Activated T-cell treated with anti-CD3 and anti-CD28 coated beads for 24 hours (primary cell): ENCODE data around the gene ZKSCAN2.
A peak's percentile ranks its signal among the peaks of the same experiment; 100 is the strongest.

Experiments used
- DNase-seq: peaks from one replicate; pipeline ENCODE4 v3.0.0-alpha.2; 2020; ENCODE audit warnings: low read depth

Gene ZKSCAN2

GRCh38 chr16:25257470-25257955 is at the start of gene ZKSCAN2:
Gene ZKSCAN2 (minus strand): TSS chr16:25257845. CDS start chr16:25257127, 718 bp downstream.
- peak; percentile 79 for DNase-seq

GRCh38 chr16:25299792-25300590 is 42.3 kb upstream of the ZKSCAN2 start:
- no peak for DNase-seq

- no peak for DNase-seq
These were observed 40.7 kb upstream of the ZKSCAN2 start for GRCh38 chr16:25298165-25298872.

- DNase-seq, result no peak
These were observed 39.6 kb upstream of the ZKSCAN2 start for GRCh38 chr16:25297151-25297787.

- DNase-seq, result no peak
These were observed 33.9 kb upstream of the ZKSCAN2 start for GRCh38 chr16:25291580-25291979.

- no peak for DNase-seq
These were observed 31.8 kb upstream of the ZKSCAN2 start for GRCh38 chr16:25289466-25289865.

GRCh38 chr16:25279491-25279890 is 21.8 kb upstream of the ZKSCAN2 start:
- no peak for DNase-seq

GRCh38 chr16:25271421-25271820 is 13.8 kb upstream of the ZKSCAN2 start:
- no peak for DNase-seq

- DNase-seq, result no peak
These were observed 12.9 kb upstream of the ZKSCAN2 start for GRCh38 chr16:25270577-25270976.

- no peak for DNase-seq
These were observed 12.2 kb upstream of the ZKSCAN2 start for GRCh38 chr16:25269879-25270278.

- DNase-seq, result no peak
These were observed 8.3 kb upstream of the ZKSCAN2 start for GRCh38 chr16:25265968-25266367.

GRCh38 chr16:25264597-25264996 is 7.0 kb upstream of the ZKSCAN2 start:
- no peak for DNase-seq

- DNase-seq, result no peak
These were observed 2.8 kb upstream of the ZKSCAN2 start for GRCh38 chr16:25260416-25260815.

- no peak for DNase-seq
These were observed 1.2 kb upstream of the ZKSCAN2 start for GRCh38 chr16:25258861-25259179.

- peak; percentile 75 for DNase-seq
These were observed 563 bp upstream of the ZKSCAN2 start for GRCh38 chr16:25257956-25258860.

- no peak for DNase-seq
These were observed 763 bp downstream of the ZKSCAN2 start for GRCh38 chr16:25256695-25257469.

- no peak for DNase-seq
These were observed 4.3 kb downstream of the ZKSCAN2 start for GRCh38 chr16:25253322-25253721.

GRCh38 chr16:25250467-25250866 is 7.2 kb downstream of the ZKSCAN2 start:
- no peak for DNase-seq

GRCh38 chr16:25235991-25236390 is 21.7 kb downstream of the ZKSCAN2 start:
- no peak for DNase-seq

GRCh38 chr16:25228372-25228771 is 29.3 kb downstream of the ZKSCAN2 start:
- no peak for DNase-seq

- no peak for DNase-seq
These were observed 32.8 kb downstream of the ZKSCAN2 start for GRCh38 chr16:25224731-25225319.
